ENCODE data around the gene EMILIN1.
"Not testable (repeated sequence)": the region's sequence is repeated elsewhere in the genome, so short reads cannot be mapped to it uniquely, and the experiment has no call there.

EMILIN1 gene

GRCh38 chr2:27115519-27115918, 37.1 kb downstream of the EMILIN1 start:
- no peak for DNase-seq (ENCODE audit: low read depth)
- no peak overlapping the region for H3K4me3 ChIP-seq (ENCODE audit: control insufficient read depth, low read depth, low read length)
- TF ChIP-seq CTCF (IDR thresholded peaks at IDR 0.05; ENCODE audit: control insufficient read depth, insufficient read depth, low read depth, low read length, missing control alignments): no peak

GRCh38 chr2:27117995-27118524, 39.6 kb downstream of the EMILIN1 start:
- no peak for TF ChIP-seq CTCF (IDR thresholded peaks at IDR 0.05; ENCODE audit: control insufficient read depth, insufficient read depth, low read depth, low read length, missing control alignments)
- no peak for DNase-seq (ENCODE audit: low read depth)
- H3K4me3 ChIP-seq (ENCODE audit: control insufficient read depth, low read depth, low read length): peak overlapping the region; percentile 47

- no peak for TF ChIP-seq CTCF (IDR thresholded peaks at IDR 0.05; ENCODE audit: control insufficient read depth, insufficient read depth, low read depth, low read length, missing control alignments)
- peak within 1 kb of the TSS; percentile 47 for H3K4me3 ChIP-seq (ENCODE audit: control insufficient read depth, low read depth, low read length)
- no peak for DNase-seq (ENCODE audit: low read depth)
Observed at GRCh38 chr2:27118525-27119329, 40.3 kb downstream of the EMILIN1 start, which contains the start of gene CGREF1. CGREF1 (minus strand) TSS chr2:27119128; CDS start chr2:27104366, 14,762 bp downstream.

DNA sequence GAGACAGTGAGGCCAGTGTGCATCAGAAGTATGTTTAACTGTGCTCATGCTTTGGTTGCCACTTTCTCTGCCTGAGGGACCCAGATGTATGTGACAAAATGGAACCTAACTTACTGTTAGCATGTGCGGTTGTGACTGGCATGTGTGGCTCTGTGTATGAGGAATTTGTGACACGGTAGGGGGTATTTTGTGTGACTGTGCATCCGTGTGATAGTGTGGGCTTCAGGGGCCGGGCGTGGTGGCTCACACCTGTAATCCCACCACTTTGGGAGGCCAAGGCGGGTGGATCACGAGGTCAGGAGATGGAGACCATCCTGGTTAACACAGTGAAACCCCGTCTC, 40.9 kb downstream of the EMILIN1 start:
- H3K4me3 ChIP-seq (ENCODE audit: control insufficient read depth, low read depth, low read length): peak overlapping the region; percentile 30; the same call in 1 of the 2 replicates
- DNase-seq (ENCODE audit: low read depth): not testable (repeated sequence)

- no peak for TF ChIP-seq CTCF (IDR thresholded peaks at IDR 0.05; ENCODE audit: control insufficient read depth, insufficient read depth, low read depth, low read length, missing control alignments)
- DNase-seq (ENCODE audit: low read depth): no peak
- H3K4me3 ChIP-seq (ENCODE audit: control insufficient read depth, low read depth, low read length): no peak overlapping the region
Observed at GRCh38 chr2:27121906-27122305, 43.5 kb downstream of the EMILIN1 start.

DNA sequence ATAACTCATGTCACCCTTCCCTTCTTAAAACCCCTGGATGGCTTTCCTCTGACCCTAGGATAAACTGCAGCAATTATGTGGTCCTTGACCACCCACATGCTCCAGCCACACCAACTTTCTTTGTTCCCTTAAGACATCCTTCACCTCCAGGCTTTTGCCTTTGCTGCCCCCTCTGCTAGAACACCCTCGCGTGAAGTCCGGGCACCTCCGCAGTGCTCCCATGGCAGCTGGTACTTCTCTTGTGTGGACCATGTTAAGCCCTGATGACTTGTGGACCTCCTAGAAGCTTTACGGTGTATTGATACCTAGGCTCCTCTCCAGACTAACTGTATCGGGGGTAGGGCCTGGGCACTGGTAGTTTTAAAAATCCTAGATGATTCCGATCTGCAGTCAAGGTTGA, 44.4 kb downstream of the EMILIN1 start:
- H3K4me3 ChIP-seq (ENCODE audit: control insufficient read depth, low read depth, low read length): no peak overlapping the region
- TF ChIP-seq CTCF (IDR thresholded peaks at IDR 0.05; ENCODE audit: control insufficient read depth, insufficient read depth, low read depth, low read length, missing control alignments): no peak
- no peak for DNase-seq (ENCODE audit: low read depth)

DNA sequence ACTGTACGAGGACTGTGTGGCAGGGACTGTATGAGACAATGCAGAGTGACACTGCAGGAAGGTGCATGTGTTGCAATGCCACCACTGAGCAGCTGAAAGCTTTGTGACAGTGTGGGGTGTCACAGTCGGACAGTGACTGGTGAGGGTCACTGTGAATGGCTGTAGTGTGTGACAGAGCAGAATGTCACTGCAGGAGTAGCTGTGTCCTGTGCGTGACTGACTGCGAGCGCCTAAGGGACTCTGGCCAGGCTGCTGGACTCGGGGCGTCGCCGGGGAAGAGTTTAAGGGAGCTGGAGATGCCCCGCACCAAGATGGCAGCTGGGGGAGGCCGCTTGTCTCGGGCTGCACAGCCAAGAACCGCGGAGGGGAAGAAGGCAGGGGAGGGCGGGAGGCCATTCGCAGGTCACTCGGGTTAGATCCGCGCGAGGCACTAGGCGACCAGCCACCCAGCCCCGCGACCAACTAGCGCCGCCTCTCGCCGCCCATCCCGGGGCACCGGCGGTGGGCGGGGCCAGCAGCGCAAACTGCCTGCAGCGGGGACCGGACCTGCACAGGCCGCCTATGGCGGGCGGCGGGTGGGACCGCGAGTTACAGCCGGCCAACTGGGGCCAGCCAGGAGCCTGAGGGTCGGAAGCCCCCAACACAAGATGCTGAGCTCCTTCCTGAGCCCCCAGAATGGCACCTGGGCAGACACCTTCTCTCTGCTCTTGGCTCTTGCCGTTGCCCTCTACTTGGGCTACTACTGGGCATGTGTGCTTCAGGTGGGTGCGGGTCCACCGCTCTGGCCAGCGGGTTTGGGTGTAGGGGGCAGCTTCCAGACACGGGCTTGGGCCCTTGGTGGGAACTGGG, 45.1 kb downstream of the EMILIN1 start, which contains the start of gene ABHD1:
Gene ABHD1 (plus strand): TSS at position 514 of the 849 bp plus-strand sequence. CDS start 134 bp downstream, at position 648.
- TF ChIP-seq CTCF (IDR thresholded peaks at IDR 0.05; ENCODE audit: control insufficient read depth, insufficient read depth, low read depth, low read length, missing control alignments): no peak
- DNase-seq (ENCODE audit: low read depth): no peak
- peak within 1 kb of the TSS; percentile 55 for H3K4me3 ChIP-seq (ENCODE audit: control insufficient read depth, low read depth, low read length)
